HG02759 (cell line): ENCODE results near the gene CCP110.

Source experiments
- ATAC-seq: cut with Tn5 transposase; IDR thresholded peaks from one replicate; pipeline ENCODE4 v1.9.1; 2021; ENCODE audit warnings: mild to moderate bottlenecking, moderate library complexity; ENCODE audit not compliant: unreplicated experiment

Gene CCP110

DNA sequence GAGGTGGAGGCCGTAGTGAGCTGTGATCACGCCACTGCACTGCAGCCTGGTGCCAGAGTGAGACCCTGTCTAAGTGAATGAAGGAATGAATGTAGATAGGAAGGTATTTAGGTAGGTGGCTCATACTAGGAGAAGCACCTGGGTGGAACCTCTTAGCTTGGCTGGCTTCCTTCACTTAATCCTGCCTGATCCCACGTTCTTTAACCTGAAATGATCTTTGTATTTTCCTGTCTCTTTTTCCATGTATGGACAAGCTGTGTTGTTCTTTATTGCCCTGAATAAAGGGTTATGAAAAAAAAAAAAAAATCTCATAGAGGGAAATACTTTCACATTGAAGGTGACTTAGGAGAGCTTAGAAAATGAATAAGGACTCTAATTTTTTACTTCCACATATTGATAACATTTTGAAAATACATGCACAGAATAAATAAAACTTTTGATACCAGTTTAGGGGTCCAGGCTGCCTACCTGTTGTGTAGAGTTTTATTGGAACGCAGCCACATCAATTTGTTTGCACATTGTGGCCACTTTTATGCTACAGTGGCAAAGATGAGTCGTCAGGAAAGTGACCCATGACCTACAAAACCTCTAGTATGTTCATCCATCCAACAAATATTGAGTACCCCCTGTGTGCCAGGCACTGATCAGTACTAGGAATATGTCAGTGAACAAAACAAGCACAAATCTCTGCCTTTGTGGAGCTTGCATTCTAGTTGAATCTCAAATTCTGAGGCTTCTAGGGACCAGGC is 76.4 kb downstream of the CCP110 start:
- ATAC-seq, result no peak

DNA sequence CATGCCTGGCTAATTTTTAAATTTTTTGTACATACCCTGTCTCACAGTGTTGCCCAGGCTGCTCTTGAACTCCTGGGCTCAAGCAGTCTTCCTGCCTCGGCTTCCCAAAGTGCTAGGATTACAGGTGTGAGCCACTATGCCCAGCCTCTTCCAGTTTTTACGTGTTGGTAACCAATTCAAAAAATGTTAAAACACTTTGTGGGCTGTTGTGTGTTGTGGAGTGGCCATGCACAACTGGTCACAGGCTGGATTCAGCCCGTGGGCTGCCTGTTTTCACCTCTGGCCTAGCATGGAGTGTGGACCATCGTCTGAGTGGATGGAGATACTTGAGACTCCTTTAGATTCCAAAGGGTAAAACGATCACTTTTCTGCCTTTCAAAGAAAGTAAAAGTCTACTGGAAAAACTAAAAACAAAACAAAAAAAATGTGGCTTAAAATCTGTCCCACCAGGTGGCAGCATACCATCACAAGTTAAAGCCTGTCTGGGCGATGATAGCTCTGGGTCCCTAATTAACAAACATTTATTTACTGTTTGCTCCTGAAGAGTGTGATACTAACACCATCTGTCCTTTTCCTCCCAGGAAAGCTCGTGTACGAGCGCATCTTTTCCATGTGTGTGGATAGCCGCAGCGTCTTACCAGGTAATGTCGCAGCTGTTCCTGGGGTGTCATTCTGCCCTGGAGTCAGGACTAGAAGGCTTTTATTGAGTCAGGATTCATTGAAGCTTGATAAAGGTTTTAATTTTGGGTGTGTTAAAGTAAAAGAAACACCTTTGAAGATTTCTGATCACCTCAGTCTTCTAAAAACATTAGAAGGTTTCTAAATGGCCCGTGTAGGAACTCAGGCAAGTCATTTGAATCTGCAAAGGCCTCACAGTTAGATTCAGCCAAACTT is 77.6 kb downstream of the CCP110 start:
- no peak for ATAC-seq
